Cardiac fibroblast (primary cell): ENCODE measurements around the gene OSBPL8.
"Not testable (repeated sequence)": the region's sequence is repeated elsewhere in the genome, so short reads cannot be mapped to it uniquely, and the experiment has no call there.

Experiments
- DNase-seq, 2 donors: peaks; one replicate each; pipeline versions ENCODE4 v3.0.0 to v3.0.0-alpha.2; 2010; ENCODE audit warnings: low read depth in 2 of 2
- H3K4me3 ChIP-seq, 2 donors: replicated peaks in 1 of 2; 1 replicate in 1 of 2; 2 replicates in 1 of 2; pipeline ENCODE4 v1.5.1; 2011; ENCODE audit warnings: low read depth in 2 of 2, low read length in 2 of 2, mild to moderate bottlenecking in 2 of 2, moderate library complexity in 1 of 2
- CTCF ChIP-seq: IDR thresholded peaks from one replicate; pipeline ENCODE4 v1.5.1; 2011; ENCODE audit warnings: low read depth, mild to moderate bottlenecking, low read length, inconsistent platforms

Gene OSBPL8

GRCh38 chr12:76518699-76519098 is 40.9 kb downstream of the OSBPL8 start:
- no peak for TF ChIP-seq CTCF
- H3K4me3 ChIP-seq: no peak overlapping the region
- no peak for DNase-seq

- no peak for TF ChIP-seq CTCF
- H3K4me3 ChIP-seq: no peak overlapping the region
- no peak for DNase-seq
Measured at GRCh38 chr12:76515271-76515670, 44.3 kb downstream of the OSBPL8 start.

GRCh38 chr12:76511116-76511716 is 48.4 kb downstream of the OSBPL8 start:
- not testable (repeated sequence) for DNase-seq

GRCh38 chr12:76508128-76508980 is 51.2 kb downstream of the OSBPL8 start:
- DNase-seq: no peak
- TF ChIP-seq CTCF: no peak
- H3K4me3 ChIP-seq: no peak overlapping the region

More at GRCh38 chr12:76511116-76511716, 48.4 kb downstream of the OSBPL8 start:
- H3K4me3 ChIP-seq: not testable (repeated sequence)

- H3K4me3 ChIP-seq: no peak overlapping the region
- TF ChIP-seq CTCF: no peak
- no peak for DNase-seq
Measured at GRCh38 chr12:76506149-76506548, 53.4 kb downstream of the OSBPL8 start.

- DNase-seq: no peak
- no peak overlapping the region for H3K4me3 ChIP-seq
- no peak for TF ChIP-seq CTCF
Measured at GRCh38 chr12:76505050-76505449, 54.5 kb downstream of the OSBPL8 start.

- no peak for DNase-seq
- H3K4me3 ChIP-seq: no peak overlapping the region
- TF ChIP-seq CTCF: no peak
Measured at GRCh38 chr12:76504606-76505005, 55.0 kb downstream of the OSBPL8 start.
